Kidney glomerular epithelial cell (primary cell): ENCODE measurements around the gene GSX2.
"Not testable (repeated sequence)": the region's sequence is repeated elsewhere in the genome, so short reads cannot be mapped to it uniquely, and the experiment has no call there.

Experiments
- DNase-seq: peaks from one replicate; lab custom pipeline; 2025; lab: John Stamatoyannopoulos, UW

Gene GSX2

GRCh38 chr4:54103190-54103574, 3.2 kb downstream of the GSX2 start:
- DNase-seq, result no peak

- DNase-seq, result no peak
These were observed 4.9 kb downstream of the GSX2 start for GRCh38 chr4:54104907-54105306.

DNA sequence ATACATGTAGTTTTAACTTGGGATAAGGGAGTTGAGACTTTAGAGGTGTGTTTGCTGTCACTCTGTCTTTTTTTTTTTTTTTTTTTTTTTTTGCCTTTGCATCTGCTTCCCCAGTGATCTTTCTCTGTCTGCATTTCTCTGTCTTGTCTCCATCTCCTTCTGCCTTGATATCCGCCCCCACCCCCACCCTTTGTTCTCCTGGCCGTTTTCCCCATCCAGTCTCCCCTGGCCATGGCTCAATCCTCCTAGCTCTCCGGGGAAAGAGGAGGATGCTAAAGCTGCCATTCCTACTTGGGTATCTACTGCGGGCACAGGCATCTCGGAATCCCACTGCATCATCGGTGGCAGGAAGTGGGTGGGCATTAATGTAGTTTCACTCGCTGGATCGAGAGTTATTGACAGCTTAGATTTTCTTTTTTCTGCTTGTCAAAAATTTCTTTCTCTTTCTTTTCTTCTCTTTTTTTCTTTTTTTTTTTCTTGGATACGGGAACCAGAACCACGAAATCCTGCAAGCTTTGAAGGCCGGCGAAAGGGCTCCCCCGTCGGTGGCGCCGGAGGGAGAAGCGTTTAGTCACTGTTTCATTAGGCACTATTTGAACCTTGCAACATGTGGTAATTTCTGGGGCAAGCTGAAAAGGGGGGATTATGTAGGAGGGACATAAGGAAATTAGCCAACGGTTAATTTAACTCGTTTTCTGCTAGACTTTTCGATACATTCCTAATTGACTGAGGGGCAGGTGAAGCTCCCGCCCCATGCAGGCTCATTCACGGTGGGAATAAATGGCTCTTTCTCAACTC, 8.2 kb downstream of the GSX2 start:
- no peak for DNase-seq

DNA sequence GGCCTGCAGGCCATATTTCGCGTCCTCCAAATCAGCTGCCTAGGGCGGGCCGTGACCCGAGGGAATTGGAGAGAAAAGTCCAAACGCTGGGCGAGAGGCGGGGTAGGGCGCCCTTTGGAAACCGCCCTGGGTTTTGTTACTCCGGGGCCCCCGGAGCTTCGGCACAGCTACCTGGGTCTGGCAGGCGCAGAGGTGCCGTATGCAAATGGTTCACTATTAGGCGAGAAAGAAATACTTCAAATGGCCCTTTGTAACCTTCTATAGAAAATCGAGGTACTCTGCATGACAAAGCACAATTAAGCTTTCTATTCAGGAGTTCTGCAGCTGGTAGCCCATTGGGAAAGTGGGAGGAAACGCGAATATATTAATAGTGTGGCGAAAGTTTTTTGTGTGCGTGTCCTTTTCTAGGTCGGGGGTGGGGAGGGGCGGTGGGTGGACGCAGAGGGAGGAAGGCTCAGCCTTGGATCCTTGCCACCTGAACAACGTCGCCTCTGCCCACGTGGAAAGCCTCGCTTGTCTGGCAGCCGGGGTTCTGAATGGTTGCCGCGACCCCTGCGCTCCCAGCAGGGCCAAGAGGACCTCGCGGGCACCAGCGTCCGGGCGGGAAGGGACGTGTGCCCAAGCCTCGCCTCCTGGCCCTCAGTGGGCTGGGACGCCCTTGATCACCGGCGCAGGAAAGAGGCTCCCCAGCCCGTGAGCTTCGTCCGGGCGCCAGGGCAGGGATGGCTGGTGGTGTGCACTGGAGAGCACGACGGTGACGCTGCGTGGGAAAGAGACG, 9.5 kb downstream of the GSX2 start:
- no peak for DNase-seq

GRCh38 chr4:54110019-54110416, 10.1 kb downstream of the GSX2 start:
- DNase-seq, result no peak

- DNase-seq, result not testable (repeated sequence)
These were observed 13.2 kb downstream of the GSX2 start for GRCh38 chr4:54113206-54113605.

DNA sequence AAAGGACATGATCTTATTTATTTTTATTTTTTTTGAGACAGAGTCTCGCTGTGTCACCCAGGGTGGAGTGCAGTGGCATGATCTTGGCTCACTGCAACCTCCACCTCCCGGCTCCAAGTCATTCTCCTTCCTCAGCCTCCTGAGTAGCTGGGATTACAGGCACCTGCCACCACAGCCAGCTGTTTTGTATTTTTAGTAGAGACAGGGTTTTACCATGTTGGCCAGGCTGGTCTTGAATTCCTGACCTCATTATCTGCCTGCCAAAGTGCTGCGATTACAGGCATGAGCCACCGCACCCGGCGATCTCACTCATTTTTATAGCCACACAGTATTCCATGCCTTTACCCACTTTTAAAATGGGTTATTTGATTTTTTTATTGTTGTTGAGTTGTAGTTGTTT, 16.3 kb downstream of the GSX2 start:
- DNase-seq, result not testable (repeated sequence)

DNA sequence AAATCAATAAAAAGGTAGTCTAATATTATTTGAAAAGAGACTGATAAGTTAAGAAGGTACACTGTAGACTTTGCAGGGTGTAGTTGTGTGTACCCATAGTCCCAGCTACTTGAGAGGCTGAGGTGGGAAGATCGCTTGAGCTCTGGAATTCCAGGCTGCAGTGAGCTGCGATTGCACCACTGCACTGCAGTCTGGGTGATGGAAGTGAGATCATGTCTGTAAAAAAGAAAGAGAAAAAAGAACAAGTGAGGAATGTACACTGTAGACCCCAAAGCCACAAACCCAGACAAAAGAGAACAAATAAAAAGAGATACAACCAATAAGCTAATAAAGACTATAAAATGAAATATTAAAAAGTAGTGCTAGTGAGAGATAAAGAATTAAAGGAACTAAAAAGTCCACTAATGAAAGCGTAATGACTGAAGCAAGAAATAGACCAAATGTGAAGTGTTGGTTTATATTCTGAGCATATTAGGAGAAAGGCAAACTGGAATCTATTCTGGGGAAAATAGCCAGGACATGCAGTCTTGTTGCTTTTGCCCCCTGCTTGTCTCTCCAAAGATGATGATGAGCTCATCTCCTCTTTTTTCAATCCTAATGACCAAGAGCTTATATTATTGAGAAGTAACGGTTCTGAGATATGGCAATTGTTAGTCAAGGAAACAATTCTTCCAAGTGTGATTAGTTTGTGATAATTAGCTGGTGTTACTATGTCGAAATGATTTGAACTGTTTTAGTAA, 19.1 kb downstream of the GSX2 start:
- peak; percentile 23 for DNase-seq

DNA sequence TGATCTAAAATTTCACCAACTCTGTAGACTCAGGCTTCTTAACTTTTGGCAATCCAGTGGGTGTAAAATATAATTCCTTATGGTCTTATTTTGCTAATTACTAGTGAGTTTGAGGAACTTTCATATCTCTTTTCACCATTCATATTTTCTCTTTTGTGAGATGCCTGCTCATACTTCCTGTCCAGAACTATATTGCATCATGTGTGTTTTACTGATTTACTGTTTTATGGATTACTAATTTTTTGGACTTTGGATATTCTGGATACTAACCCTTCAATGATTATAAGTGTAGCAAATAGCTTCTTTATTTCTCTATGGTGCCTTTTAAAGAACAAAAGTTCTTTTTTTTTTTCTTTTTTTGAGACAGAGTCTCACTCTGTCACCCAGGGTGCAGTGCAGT, 20.6 kb downstream of the GSX2 start:
- no peak for DNase-seq

DNA sequence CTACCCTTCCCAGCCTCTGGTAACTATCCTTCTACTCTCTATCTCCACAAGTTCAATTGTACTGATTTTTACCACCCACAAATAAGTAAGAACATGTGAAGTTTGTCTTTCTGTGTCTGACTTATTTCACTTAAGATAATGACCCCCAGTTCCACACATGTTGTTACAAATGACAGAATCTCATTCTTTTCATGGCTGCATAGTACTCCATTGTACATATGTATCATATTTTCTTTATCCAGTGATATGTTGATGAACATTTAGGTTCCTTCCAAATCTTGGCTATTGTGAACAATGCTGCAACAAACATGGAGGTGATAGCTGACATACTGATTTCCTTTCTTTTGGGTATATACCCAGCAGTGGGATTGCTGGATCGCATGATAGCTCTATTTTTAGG, 27.7 kb downstream of the GSX2 start:
- no peak for DNase-seq

GRCh38 chr4:54128694-54129093, 28.7 kb downstream of the GSX2 start:
- DNase-seq, result not testable (repeated sequence)

DNA sequence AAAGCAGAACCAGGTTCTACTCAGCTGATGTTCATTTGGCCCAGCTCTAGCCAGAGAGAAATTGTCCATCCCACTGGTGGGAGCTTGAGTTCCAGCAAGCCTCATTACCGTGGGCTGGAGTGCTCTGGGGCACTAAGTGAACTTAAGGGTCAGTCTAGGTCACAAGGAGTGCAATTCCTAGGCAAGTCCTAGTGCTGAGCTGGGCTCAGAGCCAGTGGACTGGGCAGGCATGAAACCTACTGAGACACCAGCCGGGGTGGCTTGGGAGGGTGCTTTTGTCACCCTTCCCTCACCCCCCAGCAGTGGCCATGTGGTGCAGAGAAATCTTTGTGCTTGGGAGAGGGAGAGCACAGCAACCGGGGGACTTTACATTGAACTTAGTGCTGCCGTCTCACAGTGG, 39.4 kb downstream of the GSX2 start:
- no peak for DNase-seq

- DNase-seq, result no peak
These were observed 40.3 kb downstream of the GSX2 start for GRCh38 chr4:54140287-54140686.

DNA sequence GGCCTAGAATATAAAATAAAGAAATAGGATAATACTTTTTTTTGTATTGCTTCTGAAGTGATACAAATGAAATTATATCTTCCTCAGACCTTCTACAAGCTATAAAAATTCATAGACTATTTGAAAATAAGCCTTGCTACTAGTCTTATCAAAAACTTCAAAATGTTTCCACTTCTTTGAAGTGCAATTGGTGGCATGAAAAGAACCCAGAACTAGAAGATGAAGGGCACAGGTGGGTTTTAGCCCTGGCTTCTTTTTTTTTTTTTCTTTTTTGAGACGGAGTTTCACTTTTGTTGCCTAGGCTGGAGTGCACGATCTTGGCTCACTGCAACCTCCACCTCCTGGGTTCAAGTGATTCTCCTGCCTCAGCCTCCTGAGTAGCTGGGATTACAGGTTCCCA, 44.2 kb downstream of the GSX2 start:
- DNase-seq, result no peak

DNA sequence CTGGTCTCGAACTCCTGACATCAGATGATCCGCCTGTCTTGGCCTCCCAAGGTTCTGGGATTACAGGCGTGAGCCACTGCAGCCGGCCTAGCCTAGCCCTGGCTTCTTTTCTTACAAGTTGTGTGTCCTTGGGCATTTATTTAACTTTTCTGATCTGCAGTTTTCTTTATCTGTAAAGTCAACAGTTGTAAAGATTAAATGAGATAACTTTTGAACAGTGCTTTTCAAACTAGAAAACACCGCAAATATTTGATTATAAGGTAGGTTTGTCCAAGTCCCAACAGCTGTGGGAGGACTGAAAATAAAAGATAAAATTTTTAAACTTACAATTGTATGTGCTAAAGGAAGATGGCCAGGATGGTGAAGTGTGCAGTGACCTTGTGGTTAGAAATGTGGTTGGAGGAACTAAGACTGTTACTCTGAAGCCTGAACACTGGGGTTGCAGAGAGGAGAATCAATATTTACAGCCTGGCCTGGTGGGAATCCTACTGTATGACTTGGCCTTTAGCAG, 44.8 kb downstream of the GSX2 start:
- no peak for DNase-seq

- DNase-seq, result no peak
These were observed 46.2 kb downstream of the GSX2 start for GRCh38 chr4:54146139-54146538.

- no peak for DNase-seq
These were observed 49.4 kb downstream of the GSX2 start for GRCh38 chr4:54149323-54149722.
